ENCODE data around the gene INTS1. TPM values are rescaled to one million over a fixed set of nuclear protein-coding genes. Genes with fewer than 3 reads are reported as not detected.
"Not testable (repeated sequence)": the region's sequence is repeated elsewhere in the genome, so short reads cannot be mapped to it uniquely, and the experiment has no call there.

Gene INTS1
- polyA plus RNA-seq, 2 of the 4 experiments (the other 2 are of a cell fraction) = 14.6 to 48.1 TPM

DNA sequence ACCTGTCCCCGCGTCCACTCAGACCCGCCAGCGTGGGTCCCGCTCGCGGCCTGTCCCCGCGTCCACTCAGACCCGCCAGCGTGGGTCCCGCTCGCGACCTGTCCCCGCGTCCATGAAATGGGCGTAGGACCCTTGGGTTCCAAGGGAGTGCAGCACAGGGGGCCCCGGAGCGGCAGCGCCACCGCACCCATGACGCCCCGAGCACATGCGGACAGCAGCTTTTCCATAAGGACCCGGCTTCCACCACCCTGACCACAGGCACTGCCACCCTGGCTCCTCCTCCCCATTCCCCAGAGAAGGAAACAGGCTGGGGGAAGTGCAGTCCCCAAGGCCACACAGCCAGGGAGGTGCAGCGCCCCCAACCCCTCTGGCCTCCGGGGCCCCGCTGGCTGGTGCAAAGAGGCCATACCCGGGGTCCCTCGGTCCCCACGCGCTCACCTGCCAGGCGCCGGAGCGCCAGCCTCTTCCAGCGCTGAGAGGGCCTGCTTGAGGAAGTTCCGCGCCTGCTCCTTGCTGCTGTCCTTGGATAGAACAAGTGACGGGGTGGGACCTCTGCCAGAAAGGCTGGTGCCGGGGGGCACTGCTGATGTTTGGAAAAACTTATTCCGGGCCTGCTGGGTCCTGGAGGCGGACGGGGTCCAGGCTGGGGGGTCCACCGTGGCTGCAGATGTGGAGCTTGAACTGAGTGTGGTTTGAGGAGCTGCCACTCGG lies 59.8 kb downstream of the INTS1 start:
- WGBS (ENCODE audit: missing lambda C conversion rate) = 94% methylated on average over 17 of the region's 45 CpGs
- TF ChIP-seq, protein P1, sequence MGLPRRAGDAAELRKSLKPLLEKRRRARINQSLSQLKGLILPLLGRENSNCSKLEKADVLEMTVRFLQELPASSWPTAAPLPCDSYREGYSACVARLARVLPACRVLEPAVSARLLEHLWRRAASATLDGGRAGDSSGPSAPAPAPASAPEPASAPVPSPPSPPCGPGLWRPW (IDR thresholded peaks at IDR 0.05) = no peak
- no peak for TF ChIP-seq FOXS1 (CRISPR knock-in tag; IDR thresholded peaks at IDR 0.05)
- Histone ChIP-seq H3K4me3 (no peak overlapping the region), H3K4me2 (no peak overlapping the region), H3K9me3 (no peaks in the 10 kb centered on the region), H3K4me1 (peaks cover 7% of the 10 kb centered on the region; the same call in 2 of the 3 replicates), H3K27ac (no peak overlapping the region)
- FAIRE-seq (no peak), ATAC-seq (no peak), DNase-seq (ENCODE audit: low read depth in 1 of 2, low spot score in 1 of 2) (no peak)
- ChIA-PET CTCF (interaction anchor here (0.6 to 4.2 kb wide), 5 partner anchors 11 to 37 kb away, joined by 3 to 35 read pairs (median 4); no protein-coding TSS in a partner anchor), POLR2A (no interaction called here)

DNA sequence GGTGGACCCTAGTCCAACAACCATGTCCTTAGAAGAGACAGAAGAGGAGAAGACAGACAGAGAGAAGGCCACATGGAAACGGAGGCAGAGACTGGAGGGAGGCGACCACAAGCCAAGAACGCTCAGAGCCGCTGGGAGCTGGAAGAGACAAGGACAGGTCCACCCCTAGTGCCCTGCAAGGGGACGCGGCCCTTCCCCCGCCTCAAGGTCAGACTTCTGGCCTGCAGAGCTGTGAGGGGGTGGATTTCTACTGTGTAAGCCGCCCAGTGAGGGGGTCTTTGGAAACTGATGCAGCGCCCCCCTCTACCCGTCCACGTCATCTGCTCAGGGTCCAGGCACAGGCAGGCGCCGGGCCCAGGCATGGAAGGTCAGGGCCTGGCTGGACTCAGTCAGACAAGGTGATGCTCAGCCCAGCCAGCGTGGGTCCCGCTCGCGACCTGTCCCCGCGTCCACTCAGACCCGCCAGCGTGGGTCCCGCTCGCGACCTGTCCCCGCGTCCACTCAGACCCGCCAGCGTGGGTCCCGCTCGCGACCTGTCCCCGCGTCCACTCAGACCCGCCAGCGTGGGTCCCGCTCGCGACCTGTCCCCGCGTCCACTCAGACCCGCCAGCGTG lies 60.5 kb downstream of the INTS1 start:
- CTCF ChIA-PET = interaction anchor here (0.6 to 4.2 kb wide), 3 partner anchors 11 to 245 kb away, joined by 3 to 35 read pairs (median 3); no protein-coding TSS in a partner anchor
- FAIRE-seq; H3K27ac ChIP-seq; POLR2A ChIA-PET; DNase-seq (ENCODE audit: low read depth in 1 of 2, low spot score in 1 of 2); H3K4me3 ChIP-seq; ATAC-seq; H3K4me1 ChIP-seq; H3K4me2 ChIP-seq; H3K9me3 ChIP-seq: not testable (repeated sequence)
- WGBS (ENCODE audit: missing lambda C conversion rate) = 94% methylated on average over 22 of the region's 42 CpGs

DNA sequence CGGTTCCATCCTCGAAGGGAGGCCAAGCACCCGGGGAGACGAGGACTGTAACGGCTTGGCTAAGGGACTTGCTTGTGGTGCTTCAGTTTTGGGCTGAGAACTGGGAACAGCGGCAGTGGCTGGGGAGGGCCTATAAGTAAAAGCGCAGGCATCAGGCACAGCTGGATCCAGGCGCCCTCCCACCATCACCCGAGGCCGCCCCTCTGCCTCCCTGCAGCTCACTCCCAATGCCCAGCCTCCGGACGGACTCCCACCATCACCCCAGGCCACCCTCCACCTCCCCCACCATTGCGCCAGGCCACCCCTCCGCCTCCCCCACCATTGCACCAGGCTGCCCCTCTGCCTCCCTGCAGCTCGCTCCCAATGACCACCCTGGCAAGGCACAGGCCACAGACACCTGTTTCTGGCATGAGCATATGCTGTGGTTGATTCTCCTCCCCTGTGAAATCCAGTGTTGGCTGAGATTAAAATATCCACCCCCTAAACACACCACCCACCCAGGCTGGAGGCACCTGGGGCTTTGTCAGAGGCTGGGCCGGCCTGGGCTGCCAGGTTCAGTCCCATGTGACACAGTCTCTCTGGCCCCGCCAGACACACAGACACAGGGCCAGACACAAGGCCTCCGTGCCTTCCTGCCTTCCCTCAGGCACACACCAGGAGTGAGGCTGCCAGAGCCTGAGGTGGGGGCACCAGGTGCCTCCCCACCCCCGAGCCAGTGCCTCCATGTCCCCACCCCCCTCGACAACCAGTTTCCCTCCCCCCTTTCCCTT lies 61.6 kb downstream of the INTS1 start:
- WGBS (ENCODE audit: missing lambda C conversion rate) = 92% methylated on average over 12 of the region's 20 CpGs
- Histone ChIP-seq H3K27ac (no peak overlapping the region), H3K4me1 (peaks cover 2% of the 10 kb centered on the region; the same call in 1 of the 3 replicates), H3K9me3 (no peaks in the 10 kb centered on the region), H3K4me2 (no peak overlapping the region), H3K4me3 (no peak overlapping the region)
- ChIA-PET POLR2A (no interaction called here), CTCF (interaction anchor here (0.6 to 4.2 kb wide), 3 partner anchors 10 to 229 kb away, joined by 4 to 35 read pairs (median 11); no protein-coding TSS in a partner anchor)
- ATAC-seq (no peak), DNase-seq (ENCODE audit: low read depth in 1 of 2, low spot score in 1 of 2) (no peak), FAIRE-seq (no peak)
- TF ChIP-seq FOXS1 (CRISPR knock-in tag; IDR thresholded peaks at IDR 0.05) (no peak), ZC3H11A (IDR thresholded peaks at IDR 0.05) (no peak)

DNA sequence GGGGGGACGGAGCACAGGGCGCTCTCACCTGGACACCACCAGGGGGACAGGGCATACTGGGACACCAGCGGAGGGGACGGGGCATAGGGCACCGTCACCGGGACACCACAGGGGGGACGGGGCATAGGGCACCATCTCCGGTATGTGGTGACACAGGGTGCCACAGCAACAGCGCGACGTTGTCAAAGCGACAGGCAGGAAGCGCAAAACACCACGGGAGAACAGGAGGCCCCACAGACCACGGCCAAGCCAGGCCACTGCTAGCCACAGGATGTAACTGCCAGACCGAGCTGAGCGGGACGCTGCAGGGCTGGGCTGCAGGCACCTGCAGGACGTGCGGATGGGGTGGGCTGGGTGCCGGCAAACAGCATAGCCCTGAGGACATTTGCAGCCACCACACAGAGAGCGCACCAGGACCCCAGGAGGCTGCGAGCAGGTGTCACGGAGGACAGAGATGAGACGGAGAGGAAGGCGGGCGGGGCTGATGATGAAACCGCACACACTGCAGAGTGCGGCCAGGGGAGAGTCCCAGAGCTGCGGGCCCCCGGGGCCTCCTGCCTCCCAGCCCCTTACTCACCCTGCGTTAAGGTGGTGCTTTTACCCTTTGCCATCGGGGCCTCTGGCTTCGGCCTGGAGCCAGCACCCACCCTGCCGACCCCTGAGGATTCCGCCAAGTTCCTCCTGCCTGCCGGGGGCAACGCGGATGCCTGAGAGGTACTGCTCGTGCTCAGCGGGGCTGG lies 62.4 kb downstream of the INTS1 start:
- H3K4me2 ChIP-seq = no peak overlapping the region
- no peak for TF ChIP-seq ESRRA (IDR thresholded peaks at IDR 0.05; ENCODE audit: borderline replicate concordance, low read length)
- TF ChIP-seq HOXB5 (CRISPR knock-in tag; IDR thresholded peaks at IDR 0.05) = no peak
- no peak for TF ChIP-seq JUNB (IDR thresholded peaks at IDR 0.05)
- no peak for TF ChIP-seq MAZ (IDR thresholded peaks at IDR 0.05; ENCODE audit: borderline replicate concordance, low read depth, low read length)
- TF ChIP-seq JUN (IDR thresholded peaks at IDR 0.05) = no peak
- no peak for TF ChIP-seq HDAC2 (IDR thresholded peaks at IDR 0.05)
- TF ChIP-seq, protein P2, sequence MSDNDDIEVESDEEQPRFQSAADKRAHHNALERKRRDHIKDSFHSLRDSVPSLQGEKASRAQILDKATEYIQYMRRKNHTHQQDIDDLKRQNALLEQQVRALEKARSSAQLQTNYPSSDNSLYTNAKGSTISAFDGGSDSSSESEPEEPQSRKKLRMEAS (IDR thresholded peaks at IDR 0.05) = no peak
- TF ChIP-seq EHF (CRISPR knock-in tag; IDR thresholded peaks at IDR 0.05) = no peak
- TF ChIP-seq, protein P3, sequence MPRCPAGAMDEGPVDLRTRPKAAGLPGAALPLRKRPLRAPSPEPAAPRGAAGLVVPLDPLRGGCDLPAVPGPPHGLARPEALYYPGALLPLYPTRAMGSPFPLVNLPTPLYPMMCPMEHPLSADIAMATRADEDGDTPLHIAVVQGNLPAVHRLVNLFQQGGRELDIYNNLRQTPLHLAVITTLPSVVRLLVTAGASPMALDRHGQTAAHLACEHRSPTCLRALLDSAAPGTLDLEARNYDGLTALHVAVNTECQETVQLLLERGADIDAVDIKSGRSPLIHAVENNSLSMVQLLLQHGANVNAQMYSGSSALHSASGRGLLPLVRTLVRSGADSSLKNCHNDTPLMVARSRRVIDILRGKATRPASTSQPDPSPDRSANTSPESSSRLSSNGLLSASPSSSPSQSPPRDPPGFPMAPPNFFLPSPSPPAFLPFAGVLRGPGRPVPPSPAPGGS (IDR thresholded peaks at IDR 0.05) = no peak
- 94% methylated on average over 40 of the region's 41 CpGs for WGBS (ENCODE audit: missing lambda C conversion rate)
- ChIA-PET CTCF (interaction anchor here (1.1 to 4.2 kb wide), 8 partner anchors 8 to 265 kb away, joined by 3 to 35 read pairs (median 6); no protein-coding TSS in a partner anchor), POLR2A (no interaction called here)
- DNase-seq (ENCODE audit: low read depth in 1 of 2, low spot score in 1 of 2) (no peak), FAIRE-seq (no peak), ATAC-seq (peak; percentile 20 to 25; a peak in 4 of 6 replicates)
- no peaks in the 10 kb centered on the region; the same call in 2 of the 3 replicates for H3K4me1 ChIP-seq
- H3K27ac ChIP-seq = no peak overlapping the region
- no peak overlapping the region for H3K4me3 ChIP-seq
- H3K9me3 ChIP-seq = no peaks in the 10 kb centered on the region

All from A549 (cell line).